ENCODE results near the gene ZC3H12A.

Gene ZC3H12A

GRCh38 chr1:37453647-37454046, 20.7 kb upstream of the ZC3H12A start:
- no peaks in the 10 kb centered on the region for H3K27me3 ChIP-seq (ENCODE audit: insufficient read depth, poor library complexity, severe bottlenecking)
- H3K4me3 ChIP-seq (replicated peaks; ENCODE audit: insufficient read depth, low read length): no peak overlapping the region
- TF ChIP-seq SPI1 (IDR thresholded peaks at IDR 0.05; ENCODE audit: borderline replicate concordance, low read depth) (no peak), CTCF (IDR thresholded peaks at IDR 0.05; ENCODE audit: insufficient read depth, low read length) (no peak), POLR2AphosphoS5 (IDR thresholded peaks at IDR 0.05; ENCODE audit: low read depth) (no peak), GABPA (IDR thresholded peaks at IDR 0.05; ENCODE audit: low read depth) (no peak)
- TF ChIP-seq, protein P1, sequence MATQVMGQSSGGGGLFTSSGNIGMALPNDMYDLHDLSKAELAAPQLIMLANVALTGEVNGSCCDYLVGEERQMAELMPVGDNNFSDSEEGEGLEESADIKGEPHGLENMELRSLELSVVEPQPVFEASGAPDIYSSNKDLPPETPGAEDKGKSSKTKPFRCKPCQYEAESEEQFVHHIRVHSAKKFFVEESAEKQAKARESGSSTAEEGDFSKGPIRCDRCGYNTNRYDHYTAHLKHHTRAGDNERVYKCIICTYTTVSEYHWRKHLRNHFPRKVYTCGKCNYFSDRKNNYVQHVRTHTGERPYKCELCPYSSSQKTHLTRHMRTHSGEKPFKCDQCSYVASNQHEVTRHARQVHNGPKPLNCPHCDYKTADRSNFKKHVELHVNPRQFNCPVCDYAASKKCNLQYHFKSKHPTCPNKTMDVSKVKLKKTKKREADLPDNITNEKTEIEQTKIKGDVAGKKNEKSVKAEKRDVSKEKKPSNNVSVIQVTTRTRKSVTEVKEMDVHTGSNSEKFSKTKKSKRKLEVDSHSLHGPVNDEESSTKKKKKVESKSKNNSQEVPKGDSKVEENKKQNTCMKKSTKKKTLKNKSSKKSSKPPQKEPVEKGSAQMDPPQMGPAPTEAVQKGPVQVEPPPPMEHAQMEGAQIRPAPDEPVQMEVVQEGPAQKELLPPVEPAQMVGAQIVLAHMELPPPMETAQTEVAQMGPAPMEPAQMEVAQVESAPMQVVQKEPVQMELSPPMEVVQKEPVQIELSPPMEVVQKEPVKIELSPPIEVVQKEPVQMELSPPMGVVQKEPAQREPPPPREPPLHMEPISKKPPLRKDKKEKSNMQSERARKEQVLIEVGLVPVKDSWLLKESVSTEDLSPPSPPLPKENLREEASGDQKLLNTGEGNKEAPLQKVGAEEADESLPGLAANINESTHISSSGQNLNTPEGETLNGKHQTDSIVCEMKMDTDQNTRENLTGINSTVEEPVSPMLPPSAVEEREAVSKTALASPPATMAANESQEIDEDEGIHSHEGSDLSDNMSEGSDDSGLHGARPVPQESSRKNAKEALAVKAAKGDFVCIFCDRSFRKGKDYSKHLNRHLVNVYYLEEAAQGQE (IDR thresholded peaks at IDR 0.05; ENCODE audit: insufficient replicate concordance, low read depth): no peak
- no peak overlapping the region for H3K27ac ChIP-seq (replicated peaks)
- DNase-seq (ENCODE audit: low read depth in 1 of 2, low spot score in 1 of 2): no peak

DNA sequence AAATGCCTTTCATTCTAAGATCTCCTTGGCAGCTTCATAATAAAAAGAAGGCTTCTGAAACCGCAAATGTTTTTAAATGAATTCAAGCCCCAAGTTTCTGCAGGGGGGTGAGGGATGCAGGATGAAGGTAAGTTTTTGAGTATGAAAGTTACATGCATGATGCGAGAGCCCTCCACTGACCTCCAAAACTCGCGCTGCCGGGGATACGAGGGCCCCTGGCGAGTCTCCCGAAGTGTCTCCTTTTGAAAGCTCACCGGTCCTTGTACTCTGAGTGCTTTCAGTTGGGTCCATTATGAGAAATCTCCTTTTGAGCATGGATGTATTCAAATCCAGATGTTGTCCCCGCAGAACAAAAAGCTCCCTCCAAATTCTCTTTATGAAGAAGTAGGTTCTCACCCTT, 18.9 kb upstream of the ZC3H12A start:
- H3K4me3 ChIP-seq (replicated peaks; ENCODE audit: insufficient read depth, low read length): no peak overlapping the region
- H3K27me3 ChIP-seq (ENCODE audit: insufficient read depth, poor library complexity, severe bottlenecking): no peaks in the 10 kb centered on the region
- no peak for DNase-seq (ENCODE audit: low read depth in 1 of 2, low spot score in 1 of 2)
- TF ChIP-seq, protein P1 (IDR thresholded peaks at IDR 0.05; ENCODE audit: insufficient replicate concordance, low read depth): no peak
- H3K27ac ChIP-seq (replicated peaks): no peak overlapping the region

GRCh38 chr1:37456614-37457013, 17.8 kb upstream of the ZC3H12A start:
- TF ChIP-seq CTCF (IDR thresholded peaks at IDR 0.05; ENCODE audit: insufficient read depth, low read length) (no peak), POLR2AphosphoS5 (IDR thresholded peaks at IDR 0.05; ENCODE audit: low read depth) (no peak), SPI1 (IDR thresholded peaks at IDR 0.05; ENCODE audit: borderline replicate concordance, low read depth) (no peak), GABPA (IDR thresholded peaks at IDR 0.05; ENCODE audit: low read depth) (no peak)
- TF ChIP-seq, protein P1 (IDR thresholded peaks at IDR 0.05; ENCODE audit: insufficient replicate concordance, low read depth): no peak
- DNase-seq (ENCODE audit: low read depth in 1 of 2, low spot score in 1 of 2): no peak
- no peak overlapping the region for H3K27ac ChIP-seq (replicated peaks)
- H3K4me3 ChIP-seq (replicated peaks; ENCODE audit: insufficient read depth, low read length): no peak overlapping the region
- no peaks in the 10 kb centered on the region for H3K27me3 ChIP-seq (ENCODE audit: insufficient read depth, poor library complexity, severe bottlenecking)

- H3K4me3 ChIP-seq (replicated peaks; ENCODE audit: insufficient read depth, low read length): no peak overlapping the region
These were observed 15.8 kb upstream of the ZC3H12A start for GRCh38 chr1:37458551-37458950.

More at GRCh38 chr1:37458551-37458950, 15.8 kb upstream of the ZC3H12A start:
- Histone ChIP-seq H3K27ac (replicated peaks) (no peak overlapping the region), H3K27me3 (ENCODE audit: insufficient read depth, poor library complexity, severe bottlenecking) (no peaks in the 10 kb centered on the region)
- TF ChIP-seq SPI1 (IDR thresholded peaks at IDR 0.05; ENCODE audit: borderline replicate concordance, low read depth) (no peak), GABPA (IDR thresholded peaks at IDR 0.05; ENCODE audit: low read depth) (no peak), POLR2AphosphoS5 (IDR thresholded peaks at IDR 0.05; ENCODE audit: low read depth) (no peak), CTCF (IDR thresholded peaks at IDR 0.05; ENCODE audit: insufficient read depth, low read length) (no peak)
- TF ChIP-seq, protein P1 (IDR thresholded peaks at IDR 0.05; ENCODE audit: insufficient replicate concordance, low read depth): no peak
- no peak for DNase-seq (ENCODE audit: low read depth in 1 of 2, low spot score in 1 of 2)
